Trophoblast cell (in vitro differentiated cells and primary cell): Measurements from ENCODE around the gene ATAD3C.
"Not testable (repeated sequence)": the region's sequence is repeated elsewhere in the genome, so short reads cannot be mapped to it uniquely, and the experiment has no call there.

ENCODE experiments used
- DNase-seq, 2 donors: peaks; one replicate each; pipeline ENCODE4 v3.0.0-alpha.2; 2016
- H2AFZ ChIP-seq: 2 replicates; pipeline ENCODE4 v1.6.1; 2013; ENCODE audit warnings: low read length, moderate library complexity, mild to moderate bottlenecking; ENCODE audit not compliant: insufficient read depth, poor library complexity
- H2AK5ac ChIP-seq: 2 replicates; pipeline ENCODE4 v1.6.1; 2013; ENCODE audit warnings: mild to moderate bottlenecking, low read length
- H2BK120ac ChIP-seq: 2 replicates; pipeline ENCODE4 v1.6.1; 2013; ENCODE audit warnings: low read length, mild to moderate bottlenecking, moderate library complexity; ENCODE audit not compliant: insufficient read depth, poor library complexity
- H2BK12ac ChIP-seq: 2 replicates; pipeline ENCODE4 v1.6.1; 2013; ENCODE audit warnings: mild to moderate bottlenecking, low read length, moderate library complexity
- H2BK5ac ChIP-seq: 2 replicates; pipeline ENCODE4 v1.6.1; 2013; ENCODE audit warnings: low read length, low read depth, moderate library complexity, mild to moderate bottlenecking; ENCODE audit not compliant: poor library complexity
- H3K14ac ChIP-seq: 2 replicates; pipeline ENCODE4 v1.6.1; 2013; ENCODE audit warnings: mild to moderate bottlenecking, low read length
- H3K18ac ChIP-seq: 2 replicates; pipeline ENCODE4 v1.6.1; 2013; ENCODE audit warnings: mild to moderate bottlenecking, low read length
- H3K23ac ChIP-seq: 2 replicates; pipeline ENCODE4 v1.6.1; 2013; ENCODE audit warnings: low read length
- H3K27ac ChIP-seq: 2 replicates; pipeline ENCODE4 v1.5.1; 2013; ENCODE audit warnings: low read depth, mild to moderate bottlenecking, inconsistent platforms, low read length, moderate library complexity
- H3K27me3 ChIP-seq: 2 replicates; pipeline ENCODE4 v1.6.1; 2013; ENCODE audit warnings: inconsistent platforms, mild to moderate bottlenecking, low read length, moderate library complexity; ENCODE audit not compliant: insufficient read depth
- H3K36me3 ChIP-seq, 2 experiments: 1 replicate in 1 of 2; 2 replicates in 1 of 2; pipeline ENCODE4 v1.6.1; 2013; ENCODE audit warnings: low read length in 2 of 2, mild to moderate bottlenecking in 2 of 2, moderate library complexity in 1 of 2; ENCODE audit not compliant: insufficient read depth in 2 of 2, control insufficient read depth in 1 of 2
- H3K4ac ChIP-seq: 2 replicates; pipeline ENCODE4 v1.6.1; 2013; ENCODE audit warnings: low read depth, mild to moderate bottlenecking, low read length, moderate library complexity
- H3K4me1 ChIP-seq, 2 experiments: 1 replicate in 1 of 2; 2 replicates in 1 of 2; pipeline ENCODE4 v1.6.1; 2013; ENCODE audit warnings: low read length in 2 of 2, mild to moderate bottlenecking in 2 of 2, moderate library complexity in 1 of 2; ENCODE audit not compliant: insufficient read depth in 2 of 2, control insufficient read depth in 1 of 2
- H3K4me2 ChIP-seq: 2 replicates; pipeline ENCODE4 v1.6.1; 2013; ENCODE audit warnings: inconsistent platforms, mild to moderate bottlenecking, low read length, moderate library complexity
- H3K4me3 ChIP-seq: 2 replicates; pipeline ENCODE4 v1.5.1; 2013; ENCODE audit warnings: mild to moderate bottlenecking, low read depth, low read length, inconsistent platforms
- H3K79me1 ChIP-seq: one replicate; pipeline ENCODE4 v1.6.1; 2013; ENCODE audit warnings: low read length
- H3K79me2 ChIP-seq: 2 replicates; pipeline ENCODE4 v1.6.1; 2013; ENCODE audit warnings: low read length, mild to moderate bottlenecking; ENCODE audit not compliant: control insufficient read depth, insufficient read depth, poor library complexity
- H3K9ac ChIP-seq: 2 replicates; pipeline ENCODE4 v1.6.1; 2013; ENCODE audit warnings: mild to moderate bottlenecking, low read length
- H3K9me3 ChIP-seq: 2 replicates; pipeline ENCODE4 v1.6.1; 2013; ENCODE audit warnings: low read depth, mild to moderate bottlenecking, control low read depth, inconsistent platforms, low read length; ENCODE audit not compliant: insufficient read depth
- H4K12ac ChIP-seq: 2 replicates; pipeline ENCODE4 v1.6.1; 2013; ENCODE audit warnings: low read depth, mild to moderate bottlenecking, low read length, moderate library complexity
- H4K8ac ChIP-seq: 2 replicates; pipeline ENCODE4 v1.6.1; 2013; ENCODE audit warnings: low read depth, mild to moderate bottlenecking, low read length, moderate library complexity
- H4K91ac ChIP-seq: one replicate; pipeline ENCODE4 v1.6.1; 2013; ENCODE audit warnings: low read depth, mild to moderate bottlenecking, low read length, moderate library complexity
- WGBS: extraction: QIAGEN DNeasy Blood & Tissue Kit; methylation state at CpG from one replicate; pipeline ENCODE4 v1.1.7; 2013; ENCODE audit warnings: missing lambda C conversion rate; ENCODE audit not compliant: insufficient read length, insufficient coverage; ENCODE audit errors: extremely low coverage; 5-methylcytosine and 5-hydroxymethylcytosine counted together

Gene ATAD3C

GRCh38 chr1:1471389-1472052 is 22.0 kb downstream of the ATAD3C start, which contains the start of gene ATAD3B:
ATAD3B (plus strand) TSS chr1:1471765; CDS start chr1:1471885, 120 bp downstream.
- H3K27ac ChIP-seq: peak within 1 kb of the TSS; percentile 6
- H2BK120ac ChIP-seq: peak within 1 kb of the TSS; percentile 16
- peak within 1 kb of the TSS; percentile 57 for H2AFZ ChIP-seq
- H3K4me2 ChIP-seq: peak within 1 kb of the TSS; percentile 94
- H3K14ac ChIP-seq: peak within 1 kb of the TSS; percentile 47
- H2AK5ac ChIP-seq: no peak within 1 kb of the TSS
- H3K23ac ChIP-seq: no peak within 1 kb of the TSS
- no peak within 1 kb of the TSS for H2BK5ac ChIP-seq
- H3K9me3 ChIP-seq: no peaks in the 10 kb centered on the region
- no peak within 1 kb of the TSS for H2BK12ac ChIP-seq
- H3K27me3 ChIP-seq: no peaks in the 10 kb centered on the region
- peak within 1 kb of the TSS; percentile 95 for H3K4me3 ChIP-seq
- WGBS: no CpG with 5 or more reads among the region's 87 CpGs
- H3K9ac ChIP-seq: peak within 1 kb of the TSS; percentile 96
- H4K91ac ChIP-seq: peak within 1 kb of the TSS; percentile 71
- peak; percentile 88 to 96 for DNase-seq
- H3K36me3 ChIP-seq: no peaks in the 10 kb centered on the region
- peak within 1 kb of the TSS; percentile 48 for H3K18ac ChIP-seq
- H3K79me1 ChIP-seq: peaks cover 2% of the 10 kb centered on the region
- H4K12ac ChIP-seq: peak within 1 kb of the TSS; percentile 65
- peak within 1 kb of the TSS; percentile 66 for H4K8ac ChIP-seq
- peaks cover 6% of the 10 kb centered on the region for H3K79me2 ChIP-seq
- H3K4ac ChIP-seq: peak within 1 kb of the TSS; percentile 78
- peaks cover 2 to 10% of the 10 kb centered on the region in 2 experiments for H3K4me1 ChIP-seq

GRCh38 chr1:1472053-1472876 is 22.8 kb downstream of the ATAD3C start:
- H3K9me3 ChIP-seq, H4K8ac ChIP-seq, H2BK5ac ChIP-seq, H3K27ac ChIP-seq, H2AFZ ChIP-seq, H4K12ac ChIP-seq, H2BK12ac ChIP-seq, H3K18ac ChIP-seq, H2AK5ac ChIP-seq, H3K14ac ChIP-seq, H3K23ac ChIP-seq, H3K36me3 ChIP-seq, H2BK120ac ChIP-seq, H4K91ac ChIP-seq, H3K79me2 ChIP-seq, H3K27me3 ChIP-seq, H3K79me1 ChIP-seq: not testable (repeated sequence)
- H3K4me2 ChIP-seq: peak overlapping the region; percentile 63
- peaks cover 2 to 10% of the 10 kb centered on the region in 2 experiments for H3K4me1 ChIP-seq
- H3K4ac ChIP-seq: peak overlapping the region; percentile 92
- peak in 1 of 2 donors; percentile 3 for DNase-seq
- H3K9ac ChIP-seq: peak overlapping the region; percentile 66
- no CpG with 5 or more reads among the region's 65 CpGs for WGBS
- H3K4me3 ChIP-seq: peak overlapping the region; percentile 84

GRCh38 chr1:1476011-1476410 is 26.5 kb downstream of the ATAD3C start:
- H3K79me2 ChIP-seq, H2BK12ac ChIP-seq, H3K23ac ChIP-seq, H3K14ac ChIP-seq, H3K18ac ChIP-seq, H2AK5ac ChIP-seq, H3K4me3 ChIP-seq, H3K4me1 ChIP-seq, H2BK120ac ChIP-seq, DNase-seq, H3K9me3 ChIP-seq, H3K4ac ChIP-seq, H2AFZ ChIP-seq, H3K27ac ChIP-seq, H3K79me1 ChIP-seq, H4K12ac ChIP-seq, H2BK5ac ChIP-seq, H3K27me3 ChIP-seq, H3K4me2 ChIP-seq, H4K91ac ChIP-seq, H4K8ac ChIP-seq, H3K9ac ChIP-seq: not testable (repeated sequence)
- H3K36me3 ChIP-seq: peaks cover 35 to 36% of the 10 kb centered on the region in 2 experiments
- no CpG with 5 or more reads among the region's 17 CpGs for WGBS

- Histone ChIP-seq H3K18ac (no peak overlapping the region), H3K14ac (no peak overlapping the region), H2BK12ac (no peak overlapping the region), H4K91ac (no peak overlapping the region), H2BK5ac (no peak overlapping the region), H3K9ac (no peak overlapping the region), H3K4me1 (peaks cover 0 to 6% of the 10 kb centered on the region in 2 experiments), H2BK120ac (no peak overlapping the region), H2AFZ (no peak overlapping the region), H3K9me3 (peaks cover 8% of the 10 kb centered on the region), H4K8ac (no peak overlapping the region), H3K79me2 (peaks cover 6% of the 10 kb centered on the region), H3K4me2 (no peak overlapping the region), H3K79me1 (no peaks in the 10 kb centered on the region), H4K12ac (no peak overlapping the region), H3K27ac (no peak overlapping the region), H3K23ac (no peak overlapping the region), H2AK5ac (no peak overlapping the region), H3K4ac (no peak overlapping the region), H3K4me3 (no peak overlapping the region), H3K36me3 (peaks cover 42% of the 10 kb centered on the region in 2 experiments), H3K27me3 (no peaks in the 10 kb centered on the region)
- no CpG with 5 or more reads among the region's 22 CpGs for WGBS
- no peak for DNase-seq
Measured at GRCh38 chr1:1477206-1477605, 27.7 kb downstream of the ATAD3C start.
